Effector memory CD8-positive, alpha-beta T cell (primary cell): ENCODE measurements around the gene RALGDS.

Experiments
- ATAC-seq: fragments of 150-1000 bp; cut with Tn5 transposase; replicated peaks from 2 replicates; pipeline ENCODE4 v1.10.0; 2021; ENCODE audit warnings: mild to moderate bottlenecking, moderate library complexity
- DNase-seq, 3 experiments: peaks; one replicate each; pipeline ENCODE4 v3.0.0; 2021
- H3K27ac Mint-ChIP-seq, 2 donors: one replicate each; pipeline ENCODE4 v1.8.0; 2022; ENCODE audit warnings: mild to moderate bottlenecking in 2 of 2, mixed read lengths in 2 of 2, moderate library complexity in 2 of 2
- H3K27me3 Mint-ChIP-seq, 2 donors: one replicate each; pipeline ENCODE4 v1.8.0; 2022; ENCODE audit warnings: mixed read lengths in 2 of 2
- H3K36me3 Mint-ChIP-seq: one replicate; pipeline ENCODE4 v1.8.0; 2022; ENCODE audit warnings: mild to moderate bottlenecking, moderate library complexity, mixed read lengths; ENCODE audit not compliant: insufficient read depth
- H3K4me1 Mint-ChIP-seq, 2 donors: one replicate each; pipeline ENCODE4 v1.8.0; 2022; ENCODE audit warnings: low read depth in 2 of 2, mixed read lengths in 2 of 2
- H3K4me3 Mint-ChIP-seq, 2 donors: one replicate each; pipeline ENCODE4 v1.8.0; 2022; ENCODE audit warnings: mild to moderate bottlenecking in 2 of 2, mixed read lengths in 2 of 2, moderate library complexity in 2 of 2
- H3K9me3 Mint-ChIP-seq, 2 donors: one replicate each; pipeline ENCODE4 v1.8.0; 2022; ENCODE audit warnings: mixed read lengths in 2 of 2

The RALGDS gene

DNA sequence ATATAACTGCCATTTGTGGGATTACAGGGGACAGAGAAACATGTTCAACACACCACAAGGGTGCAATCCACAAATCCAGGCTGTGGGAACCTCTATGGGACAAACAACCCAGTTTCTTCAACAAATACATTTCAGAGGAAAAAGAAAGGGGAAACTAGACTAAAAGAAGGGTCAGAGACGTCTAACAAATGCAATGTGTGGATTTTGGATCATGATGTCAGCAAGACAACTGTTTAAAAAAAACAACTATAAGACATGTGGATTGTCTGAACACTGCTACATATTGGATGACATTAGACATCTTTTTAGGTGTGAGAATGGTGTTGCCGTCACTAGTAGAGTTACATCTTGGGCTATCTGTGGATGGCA, 3.9 kb upstream of the RALGDS start:
- Mint-ChIP-seq H3K4me1 (peaks cover 67 to 74% of the 10 kb centered on the region in 2 donors), H3K27ac (peak overlapping the region; percentile 99 to 100), H3K9me3 (no peaks in the 10 kb centered on the region), H3K4me3 (peak overlapping the region; percentile 92 to 98), H3K36me3 (peaks cover 89% of the 10 kb centered on the region), H3K27me3 (no peaks in the 10 kb centered on the region)
- DNase-seq (no peak), ATAC-seq (no peak)

DNA sequence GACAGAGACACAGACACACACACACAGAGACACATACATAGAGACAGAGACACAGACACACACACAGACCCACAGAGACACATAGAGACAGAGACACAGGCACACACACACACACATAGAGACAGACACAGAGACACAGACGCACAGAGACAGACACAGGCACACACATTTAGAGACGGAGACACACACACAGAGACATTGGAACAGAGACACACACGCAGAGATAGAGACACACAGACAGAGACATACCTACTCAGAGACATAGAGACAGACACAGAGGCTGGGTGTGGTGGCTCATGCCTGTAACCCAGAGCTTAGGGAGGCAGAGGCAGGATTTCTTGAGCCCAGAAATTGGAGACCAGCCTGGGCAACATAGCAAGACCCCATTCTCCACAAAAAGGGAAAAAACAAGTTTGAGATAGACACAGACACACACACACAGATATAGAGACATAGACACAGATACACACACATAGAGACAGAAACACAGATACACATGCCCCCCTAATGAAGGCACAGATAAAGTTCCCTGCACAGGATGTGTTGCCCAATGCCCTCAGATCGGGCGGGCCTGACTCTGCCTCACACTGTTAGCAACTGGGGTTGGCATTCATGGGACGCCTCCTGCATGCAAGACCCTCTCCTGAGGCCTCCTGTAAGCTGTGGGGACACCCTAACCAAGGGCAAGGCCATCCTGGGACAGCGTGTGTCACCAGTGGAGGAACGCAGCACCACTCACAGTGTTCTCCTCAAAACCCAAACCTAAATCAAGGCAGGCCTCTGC, 3.3 kb upstream of the RALGDS start:
- peaks cover 89% of the 10 kb centered on the region for H3K36me3 Mint-ChIP-seq
- no peak for DNase-seq
- no peaks in the 10 kb centered on the region for H3K27me3 Mint-ChIP-seq
- no peak for ATAC-seq
- no peaks in the 10 kb centered on the region for H3K9me3 Mint-ChIP-seq
- peaks cover 61 to 72% of the 10 kb centered on the region in 2 donors for H3K4me1 Mint-ChIP-seq
- H3K27ac Mint-ChIP-seq, result peak overlapping the region; percentile 99 to 100
- H3K4me3 Mint-ChIP-seq, result peak overlapping the region; percentile 92 to 98

DNA sequence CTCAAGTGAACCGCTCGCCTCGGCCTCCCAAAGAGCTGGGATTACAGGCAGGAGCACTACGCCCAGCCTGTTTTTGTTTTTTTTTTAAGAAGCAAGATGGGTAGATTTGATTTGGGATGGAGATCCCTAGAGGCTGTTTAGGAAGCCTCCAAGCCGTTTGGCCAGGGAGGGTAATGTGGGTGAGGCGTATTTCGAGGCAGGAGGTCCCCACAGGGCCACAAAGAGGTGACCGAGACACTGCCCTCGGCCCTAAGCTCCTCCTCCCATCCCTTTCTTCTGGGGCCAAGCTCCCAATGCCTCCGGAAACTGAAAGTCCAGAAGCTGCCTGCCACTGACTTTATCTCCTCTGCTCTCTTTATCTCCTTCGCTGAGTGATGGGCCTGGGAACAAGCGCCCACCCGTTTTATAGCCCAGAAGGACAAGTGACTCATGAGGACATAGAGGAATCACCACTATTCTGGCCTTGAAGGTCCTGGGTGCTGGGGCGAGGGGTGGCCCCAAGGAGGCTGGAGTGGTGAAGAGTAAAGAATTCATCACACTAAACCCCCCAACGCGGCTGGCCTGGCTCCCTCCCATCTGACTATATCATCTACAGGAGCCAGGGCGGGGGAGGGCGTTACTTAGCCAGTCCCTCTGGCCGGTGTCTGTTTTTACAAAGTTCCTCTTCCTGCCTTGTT, 2.0 kb upstream of the RALGDS start:
- ATAC-seq (no peak), DNase-seq (no peak)
- Mint-ChIP-seq H3K27ac (peak overlapping the region; percentile 99 to 100), H3K36me3 (peaks cover 89% of the 10 kb centered on the region), H3K4me1 (peaks cover 67 to 69% of the 10 kb centered on the region in 2 donors), H3K4me3 (peak overlapping the region; percentile 67 to 92), H3K9me3 (no peaks in the 10 kb centered on the region), H3K27me3 (no peaks in the 10 kb centered on the region)

DNA sequence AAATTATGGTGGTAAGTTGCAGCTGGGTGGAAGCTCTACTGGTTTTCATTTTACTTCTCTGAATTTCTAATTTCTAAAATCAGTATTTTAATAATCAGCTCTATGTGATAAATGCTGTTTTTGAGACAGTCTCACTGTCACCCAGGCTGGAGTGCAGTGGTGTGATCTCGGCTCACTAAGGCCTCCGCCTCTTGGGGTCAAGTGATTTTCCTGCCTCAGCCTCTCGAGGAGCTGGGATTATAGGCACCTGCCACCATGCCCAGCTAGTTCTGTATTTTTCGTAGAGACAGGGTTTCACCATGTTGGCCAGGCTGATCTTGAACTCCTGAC, 1.5 kb upstream of the RALGDS start:
- DNase-seq (no peak), ATAC-seq (no peak)
- Mint-ChIP-seq H3K9me3 (no peaks in the 10 kb centered on the region), H3K27ac (peak overlapping the region; percentile 99 to 100), H3K36me3 (peaks cover 89% of the 10 kb centered on the region), H3K27me3 (no peaks in the 10 kb centered on the region), H3K4me1 (peaks cover 67 to 68% of the 10 kb centered on the region in 2 donors), H3K4me3 (peak overlapping the region in 1 of 2 donors; percentile 67)

DNA sequence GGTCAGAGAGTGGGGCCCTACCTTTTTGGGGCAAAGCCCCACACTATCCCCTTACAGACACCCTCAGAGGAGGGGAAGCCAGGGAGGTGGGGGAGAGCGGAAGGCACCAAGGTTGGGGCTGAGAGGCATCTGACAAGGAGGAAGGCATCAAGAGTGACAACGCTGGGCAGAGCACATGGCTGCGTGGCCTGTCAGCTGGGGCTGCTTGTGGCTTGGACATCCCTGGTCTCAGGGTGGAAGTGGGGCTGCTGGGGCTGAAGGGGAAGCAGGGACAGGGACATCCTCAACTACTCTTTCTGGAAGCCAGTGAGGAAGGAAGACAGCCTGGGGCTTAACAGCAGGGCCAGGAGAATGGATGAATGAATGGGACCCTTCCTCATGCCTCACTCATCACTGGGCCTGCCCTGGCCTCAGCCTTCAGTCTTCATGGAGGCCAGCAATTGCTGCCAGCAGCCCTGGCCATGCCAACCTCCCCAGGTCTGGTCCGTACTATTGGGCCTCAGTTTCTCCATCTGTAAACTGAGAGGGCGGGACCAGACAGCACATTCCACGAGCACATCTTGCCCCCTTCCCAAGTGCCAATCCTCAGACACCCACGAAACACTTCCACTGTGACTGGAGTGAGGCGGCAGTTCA, 993 bp upstream of the RALGDS start:
- H3K36me3 Mint-ChIP-seq, result peaks cover 89% of the 10 kb centered on the region
- peak overlapping the region; percentile 65 to 67 for H3K4me3 Mint-ChIP-seq
- peaks cover 67 to 68% of the 10 kb centered on the region in 2 donors for H3K4me1 Mint-ChIP-seq
- no peaks in the 10 kb centered on the region for H3K9me3 Mint-ChIP-seq
- H3K27me3 Mint-ChIP-seq, result no peaks in the 10 kb centered on the region
- peak overlapping the region; percentile 99 to 100 for H3K27ac Mint-ChIP-seq
- peak; percentile 2 for ATAC-seq
- no peak for DNase-seq

DNA sequence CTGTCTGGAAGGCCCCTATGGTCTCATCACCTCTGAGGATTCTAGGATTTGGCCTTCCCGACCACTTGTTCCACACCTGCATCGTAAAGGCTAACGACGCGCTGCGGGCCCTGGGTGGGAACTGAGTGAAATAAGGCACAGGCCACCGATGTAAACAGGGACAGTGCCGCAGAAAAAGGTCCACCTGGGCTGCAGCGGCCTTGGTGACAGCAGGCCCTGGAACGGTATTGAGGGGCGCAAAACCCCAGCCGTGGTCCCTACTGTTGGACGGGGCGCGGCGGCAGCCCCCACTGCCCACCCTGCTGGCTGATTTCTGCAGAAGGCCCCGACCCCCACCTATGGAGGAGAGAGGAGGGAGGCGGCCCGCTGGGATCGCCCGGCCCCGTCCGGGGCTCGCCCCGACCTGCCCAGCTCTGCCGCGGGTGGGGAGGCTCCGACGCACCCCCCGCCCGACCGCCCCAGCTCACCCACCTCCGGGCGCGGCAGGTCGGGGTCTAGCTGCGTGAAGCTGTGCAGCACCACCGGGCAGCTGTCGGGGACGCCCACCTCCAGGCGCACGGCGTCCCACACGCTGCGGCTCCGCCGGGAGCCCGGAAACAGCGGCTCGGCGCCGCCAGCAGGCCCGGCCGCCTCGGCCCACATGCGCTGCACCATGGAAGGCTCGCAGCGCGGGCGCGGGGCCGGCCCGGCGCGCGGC, 391 bp downstream of the RALGDS start:
- Mint-ChIP-seq H3K9me3 (no peaks in the 10 kb centered on the region), H3K4me3 (peak overlapping the region; percentile 63 to 78), H3K4me1 (peaks cover 62 to 67% of the 10 kb centered on the region in 2 donors), H3K36me3 (peaks cover 89% of the 10 kb centered on the region), H3K27me3 (no peaks in the 10 kb centered on the region), H3K27ac (peak overlapping the region; percentile 81 to 97)
- no peak for DNase-seq
- no peak for ATAC-seq

DNA sequence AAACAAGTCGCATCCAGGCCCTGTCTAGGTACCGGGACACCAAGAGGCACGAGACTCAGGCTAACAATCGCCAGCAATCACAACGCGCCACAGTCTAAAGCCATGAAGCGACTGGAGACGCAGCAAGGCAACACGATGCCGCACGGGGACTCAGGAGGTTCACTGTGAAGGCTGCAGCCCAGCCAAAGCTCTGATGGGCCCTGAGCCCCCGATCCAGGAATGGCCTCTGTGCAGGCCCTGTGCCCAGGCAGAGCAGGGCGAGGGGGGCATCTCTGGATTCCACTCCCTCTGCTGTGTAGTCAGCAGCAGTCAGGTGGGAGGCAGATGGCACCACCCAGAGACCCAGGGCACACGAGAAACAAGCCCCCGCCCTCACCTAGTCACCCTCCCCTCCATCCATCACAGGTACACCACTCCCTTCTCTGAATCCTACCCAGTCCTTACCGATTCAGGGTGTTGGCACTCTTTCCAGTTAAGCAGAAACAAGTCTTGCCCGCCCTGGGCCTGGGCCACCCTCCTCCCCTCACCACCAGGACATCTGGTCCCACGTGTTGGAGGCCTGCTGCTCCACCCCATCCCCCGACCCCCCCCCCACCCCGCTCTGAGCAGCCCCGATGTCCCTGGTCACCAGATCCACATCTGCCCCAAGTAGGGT, 1.1 kb downstream of the RALGDS start:
- H3K27me3 Mint-ChIP-seq, result no peaks in the 10 kb centered on the region
- no peaks in the 10 kb centered on the region for H3K9me3 Mint-ChIP-seq
- ATAC-seq (no peak), DNase-seq (no peak)
- H3K4me1 Mint-ChIP-seq, result peaks cover 64 to 65% of the 10 kb centered on the region in 2 donors
- H3K27ac Mint-ChIP-seq, result peak overlapping the region; percentile 81 to 97
- peak overlapping the region; percentile 63 to 78 for H3K4me3 Mint-ChIP-seq
- H3K36me3 Mint-ChIP-seq, result peaks cover 88% of the 10 kb centered on the region

DNA sequence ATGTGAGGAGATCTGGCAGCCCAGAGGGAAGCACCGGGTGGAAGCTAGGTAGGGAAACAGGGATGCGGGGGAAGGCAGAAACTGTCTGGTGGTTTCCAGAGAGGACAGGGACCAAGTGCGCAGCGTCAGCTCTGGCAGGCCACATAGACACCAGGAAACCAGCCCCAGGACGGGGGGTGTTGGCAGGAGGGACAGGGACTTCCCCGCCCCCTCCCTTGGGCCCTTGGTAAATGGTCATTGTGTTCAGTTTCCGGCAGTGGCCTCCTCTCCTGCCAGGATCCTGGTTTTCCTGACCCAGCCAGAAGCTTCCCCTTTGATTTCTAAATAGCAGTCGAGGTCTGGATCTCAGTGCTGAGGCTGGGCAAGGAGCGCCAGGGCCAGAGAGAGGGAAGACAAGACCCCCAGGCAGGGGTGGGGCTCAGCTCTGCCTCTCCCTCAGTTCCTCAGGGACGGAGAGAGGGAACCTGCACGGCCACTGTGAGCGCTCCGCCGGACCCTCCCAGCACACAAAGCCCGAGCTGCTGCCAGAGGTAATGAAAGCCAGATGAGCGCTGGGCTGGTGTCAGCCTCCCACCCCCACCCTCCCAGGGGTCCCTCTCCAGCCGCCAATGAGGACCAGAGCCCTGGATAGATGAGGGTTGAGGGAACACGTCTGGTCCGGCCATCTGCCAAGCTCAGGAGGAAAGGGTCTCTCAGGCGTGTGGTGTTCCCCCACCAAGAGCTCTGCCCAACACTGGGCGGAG, 1.8 kb downstream of the RALGDS start:
- no peak for ATAC-seq
- no peak for DNase-seq
- H3K27me3 Mint-ChIP-seq, result no peaks in the 10 kb centered on the region
- H3K27ac Mint-ChIP-seq, result peak overlapping the region; percentile 81 to 97
- peaks cover 88% of the 10 kb centered on the region for H3K36me3 Mint-ChIP-seq
- no peaks in the 10 kb centered on the region for H3K9me3 Mint-ChIP-seq
- peaks cover 59 to 65% of the 10 kb centered on the region in 2 donors for H3K4me1 Mint-ChIP-seq
- peak overlapping the region; percentile 63 to 78 for H3K4me3 Mint-ChIP-seq

DNA sequence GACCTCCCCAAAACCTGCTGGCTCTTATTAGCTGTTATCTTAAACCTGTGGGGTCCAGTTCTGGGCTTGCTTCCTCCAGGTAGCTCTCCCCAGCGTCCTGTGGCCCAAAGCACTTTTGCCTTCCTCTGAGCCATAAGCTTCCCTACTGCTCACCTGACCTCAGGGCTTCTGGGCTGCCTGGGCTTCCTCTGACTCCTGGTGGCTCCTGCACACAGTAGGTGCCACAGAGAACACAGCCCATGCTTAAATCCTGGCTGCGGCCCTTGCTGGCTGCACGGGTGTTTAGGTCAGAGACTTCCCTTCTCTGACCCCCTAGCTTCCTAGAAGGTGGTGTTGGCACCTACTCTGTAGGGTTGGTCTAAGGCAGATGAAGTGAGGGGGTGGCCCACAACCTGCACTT, 2.5 kb downstream of the RALGDS start:
- H3K27ac Mint-ChIP-seq, result peak overlapping the region; percentile 58 to 97
- peak overlapping the region; percentile 63 to 78 for H3K4me3 Mint-ChIP-seq

DNA sequence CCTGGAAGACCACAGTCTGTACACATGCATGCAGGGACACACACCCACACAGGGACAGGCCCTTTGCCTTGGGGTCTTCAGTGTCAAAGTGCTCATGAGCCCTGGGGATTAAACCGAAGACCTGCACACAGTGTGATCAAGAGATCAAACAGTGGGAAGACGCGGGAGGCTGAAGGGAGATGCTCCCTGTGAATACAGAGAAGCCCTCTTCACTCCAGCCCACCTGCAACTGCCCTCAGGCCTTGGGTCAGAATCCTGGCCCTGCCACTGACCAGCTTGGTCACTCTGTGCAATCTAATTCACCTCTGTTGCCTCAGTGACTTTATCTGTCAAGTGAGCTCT, 2.9 kb downstream of the RALGDS start:
- peaks cover 91% of the 10 kb centered on the region for H3K36me3 Mint-ChIP-seq
- peak overlapping the region; percentile 58 to 97 for H3K27ac Mint-ChIP-seq
- ATAC-seq (no peak), DNase-seq (no peak)
- H3K4me3 Mint-ChIP-seq, result peak overlapping the region; percentile 51 to 63
- H3K4me1 Mint-ChIP-seq, result peaks cover 56 to 66% of the 10 kb centered on the region in 2 donors
- H3K27me3 Mint-ChIP-seq, result no peaks in the 10 kb centered on the region
- no peaks in the 10 kb centered on the region for H3K9me3 Mint-ChIP-seq

More for the DNA sequence above, 2.5 kb downstream of the RALGDS start:
- Mint-ChIP-seq H3K9me3 (no peaks in the 10 kb centered on the region), H3K27me3 (no peaks in the 10 kb centered on the region), H3K4me1 (peaks cover 56 to 65% of the 10 kb centered on the region in 2 donors), H3K36me3 (peaks cover 88% of the 10 kb centered on the region)
- ATAC-seq, result no peak
- no peak for DNase-seq

DNA sequence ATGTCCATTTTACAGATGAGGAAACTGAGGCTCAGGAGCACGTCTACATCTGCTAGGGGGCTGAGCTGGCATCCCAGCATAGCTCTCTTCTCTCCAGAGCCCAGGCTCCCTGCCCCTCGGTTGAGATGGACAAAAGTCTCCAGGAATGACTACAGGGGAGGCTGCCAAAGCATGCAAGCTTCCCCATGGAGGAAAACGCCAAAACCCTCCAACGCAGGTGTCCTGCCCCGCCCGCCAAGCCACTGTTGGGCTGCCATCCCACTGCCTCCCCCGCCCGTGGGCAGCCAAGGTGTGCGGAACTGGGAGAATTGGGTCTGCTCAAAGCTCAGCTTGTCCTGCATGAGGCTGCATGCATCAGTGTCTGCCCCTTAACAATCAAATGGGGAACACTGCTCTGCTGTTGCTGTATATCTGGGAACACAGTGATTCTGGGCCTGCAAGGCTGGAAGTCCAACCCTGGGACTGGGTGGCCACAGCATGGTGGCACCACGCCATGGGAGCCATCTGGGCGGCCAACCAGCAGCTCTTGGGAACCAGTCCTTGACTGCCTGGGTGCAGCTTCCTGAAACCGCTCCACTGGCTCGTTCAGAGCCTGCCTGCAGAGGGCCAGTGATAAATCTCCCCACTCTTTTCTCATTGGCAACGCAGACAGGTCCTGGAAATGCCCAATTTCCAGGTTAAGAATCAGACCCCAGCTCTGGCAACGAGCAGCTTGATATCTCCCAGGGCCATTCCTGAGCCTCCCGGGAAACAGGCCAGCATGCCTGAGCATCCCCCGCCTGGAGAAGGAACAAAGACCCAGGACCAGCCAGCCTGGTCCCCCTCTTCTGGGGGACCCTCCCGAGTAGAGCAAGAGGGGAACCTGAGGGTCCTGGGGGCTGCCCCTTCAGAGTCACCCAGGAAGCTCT, 3.5 kb downstream of the RALGDS start:
- peak overlapping the region; percentile 51 to 56 for H3K4me3 Mint-ChIP-seq
- peaks cover 91% of the 10 kb centered on the region for H3K36me3 Mint-ChIP-seq
- H3K4me1 Mint-ChIP-seq, result peaks cover 54 to 70% of the 10 kb centered on the region in 2 donors
- H3K27me3 Mint-ChIP-seq, result no peaks in the 10 kb centered on the region
- H3K9me3 Mint-ChIP-seq, result no peaks in the 10 kb centered on the region
- DNase-seq, result no peak
- peak overlapping the region; percentile 67 to 97 for H3K27ac Mint-ChIP-seq
- ATAC-seq, result no peak
